NCI-H187 treated with DMSO at 0.1 percent for 48 hours (cell line): ENCODE data around the gene PNRC2.
"Not testable (repeated sequence)": the region's sequence is repeated elsewhere in the genome, so short reads cannot be mapped to it uniquely, and the experiment has no call there.

Experiments used
- DNase-seq: peaks from one replicate; lab custom pipeline; 2025; lab: John Stamatoyannopoulos, UW

PNRC2 gene

DNA sequence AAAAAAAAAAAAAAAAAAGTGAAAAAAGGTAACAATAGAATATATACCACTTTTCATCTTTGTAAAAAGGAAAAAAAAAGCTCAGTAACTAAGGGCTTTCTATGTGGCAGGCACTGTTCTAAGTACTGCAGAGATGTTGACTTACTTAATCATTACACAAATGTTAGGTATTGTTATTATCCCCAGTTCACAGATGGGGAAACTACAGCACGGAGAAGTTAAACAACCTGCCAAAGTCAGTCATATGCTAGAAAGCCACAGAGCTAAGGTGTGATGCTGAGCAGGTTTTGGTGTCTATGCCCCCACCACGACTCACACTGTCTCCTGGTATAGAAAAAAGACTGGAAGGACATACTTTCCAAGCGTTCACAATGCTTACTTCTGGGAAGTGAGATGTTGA, 6.6 kb upstream of the PNRC2 start:
- DNase-seq, result no peak

DNA sequence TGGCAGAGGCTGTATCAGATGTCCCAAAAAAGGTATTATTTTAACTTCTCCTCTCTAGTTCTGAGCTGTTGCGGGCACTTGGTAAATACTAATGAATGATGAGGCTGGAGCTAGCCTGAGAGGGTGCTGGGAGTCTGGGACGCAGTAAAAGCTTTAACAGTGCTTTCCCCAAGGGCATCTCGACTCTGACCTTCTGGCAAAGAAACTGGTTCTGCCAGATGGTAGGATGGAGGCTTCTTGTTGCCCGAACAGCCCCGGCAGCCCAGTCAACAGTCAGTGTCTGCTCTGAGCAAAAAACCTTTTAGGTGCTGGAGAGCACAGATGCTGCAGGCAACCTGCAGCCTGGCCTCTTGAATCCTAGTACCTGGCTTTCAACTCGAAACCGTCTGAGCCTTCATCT, 2.5 kb upstream of the PNRC2 start:
- DNase-seq, result no peak

DNA sequence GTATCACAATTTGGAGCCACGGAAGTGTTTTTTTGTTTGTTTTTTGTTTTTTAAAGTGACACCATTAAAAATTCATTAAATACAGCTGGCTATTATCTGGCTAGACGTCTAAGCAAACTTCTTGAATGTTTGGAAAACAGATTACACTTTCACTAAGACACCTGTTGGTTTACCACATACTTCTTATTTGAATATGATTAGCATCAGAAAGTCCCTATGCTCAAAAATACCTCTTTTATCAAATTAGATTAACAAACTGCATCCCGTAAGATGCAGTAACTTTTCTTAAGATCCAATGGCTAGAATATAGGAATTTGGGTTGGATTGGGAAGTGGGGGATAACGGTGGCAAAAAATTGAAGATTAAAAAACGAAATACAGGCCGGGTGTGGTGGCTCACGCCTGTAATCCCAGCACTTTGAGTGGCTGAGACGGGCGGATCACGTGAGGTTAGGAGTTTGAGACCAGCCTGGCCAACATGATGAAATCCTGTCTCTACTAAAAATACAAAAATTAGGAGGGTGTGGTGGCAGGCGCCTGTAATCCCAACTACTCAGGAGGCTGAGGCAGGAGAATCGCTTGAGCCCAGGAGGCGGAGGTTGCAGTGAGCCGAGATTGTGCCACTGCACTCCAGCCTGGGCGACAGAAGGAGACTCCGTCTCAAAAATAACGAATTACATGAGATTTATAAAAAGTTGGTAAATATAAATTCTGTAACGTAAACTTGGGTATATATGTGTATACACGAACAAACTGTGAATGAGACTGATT, 1.4 kb upstream of the PNRC2 start:
- not testable (repeated sequence) for DNase-seq

DNA sequence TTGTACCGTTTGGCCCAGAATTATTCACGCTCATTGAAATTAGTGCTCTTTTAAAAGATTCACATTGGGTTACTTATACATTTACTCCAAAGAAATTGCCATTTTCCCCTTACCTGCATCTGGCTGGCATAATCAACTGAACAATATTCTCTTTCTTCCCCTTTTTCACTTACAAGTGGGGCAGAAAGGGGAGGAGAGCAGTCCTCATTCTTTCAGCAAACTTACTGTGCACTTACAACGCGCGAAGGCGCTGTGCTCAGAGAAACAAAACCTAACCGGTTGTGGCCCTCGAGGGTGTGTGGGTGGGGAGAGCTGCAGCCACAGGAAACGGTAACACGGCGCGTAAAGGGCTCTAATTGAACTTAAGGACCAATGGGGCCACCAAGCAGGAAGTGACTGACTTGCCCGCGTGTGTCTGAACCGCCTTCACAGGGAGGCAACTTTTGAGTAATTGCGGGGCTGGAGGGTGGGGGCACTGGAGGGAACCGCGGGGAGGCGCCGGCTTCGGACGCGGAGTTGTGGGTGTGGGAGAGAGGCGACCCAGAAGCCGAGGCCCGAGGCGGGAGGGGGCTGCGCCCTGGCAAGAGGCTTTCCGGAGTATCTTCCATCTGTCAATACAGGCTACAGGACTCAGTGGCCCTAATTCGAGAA, 693 bp upstream of the PNRC2 start:
- DNase-seq, result peak; percentile 82

DNA sequence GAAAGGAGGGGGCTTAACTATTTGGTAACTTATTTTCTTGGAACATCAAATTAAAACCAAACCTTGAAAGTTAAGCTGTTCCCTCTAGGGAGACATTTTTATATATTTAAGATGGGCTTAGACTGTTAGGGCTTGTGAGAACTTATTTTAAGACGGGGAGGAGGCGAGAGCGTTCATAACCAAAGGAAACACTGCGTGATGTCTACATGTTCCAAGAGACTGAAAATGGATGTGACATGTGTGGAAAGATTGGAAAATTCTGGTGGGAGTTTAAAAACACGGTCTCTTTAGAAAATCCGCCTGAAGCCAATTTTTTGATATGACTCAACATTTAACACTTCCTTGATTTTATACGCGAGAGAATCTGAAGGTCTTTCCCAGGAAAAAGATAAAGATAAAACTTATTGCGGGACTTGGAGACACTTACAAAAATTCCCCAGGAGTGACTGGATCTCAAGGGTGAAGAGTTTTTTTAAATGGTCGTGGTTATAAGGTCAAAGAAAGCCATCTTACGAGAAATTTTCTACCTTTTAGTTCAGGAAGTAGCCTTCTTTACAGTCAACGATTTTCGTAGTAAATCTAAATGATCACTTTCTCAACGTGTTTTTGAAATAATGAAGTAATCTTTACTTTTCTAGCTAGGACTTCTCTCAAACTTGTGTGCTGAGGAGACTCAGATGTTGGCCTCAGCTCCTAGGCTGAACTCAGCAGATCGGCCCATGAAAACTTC, 828 bp downstream of the PNRC2 start:
- DNase-seq, result no peak

DNA sequence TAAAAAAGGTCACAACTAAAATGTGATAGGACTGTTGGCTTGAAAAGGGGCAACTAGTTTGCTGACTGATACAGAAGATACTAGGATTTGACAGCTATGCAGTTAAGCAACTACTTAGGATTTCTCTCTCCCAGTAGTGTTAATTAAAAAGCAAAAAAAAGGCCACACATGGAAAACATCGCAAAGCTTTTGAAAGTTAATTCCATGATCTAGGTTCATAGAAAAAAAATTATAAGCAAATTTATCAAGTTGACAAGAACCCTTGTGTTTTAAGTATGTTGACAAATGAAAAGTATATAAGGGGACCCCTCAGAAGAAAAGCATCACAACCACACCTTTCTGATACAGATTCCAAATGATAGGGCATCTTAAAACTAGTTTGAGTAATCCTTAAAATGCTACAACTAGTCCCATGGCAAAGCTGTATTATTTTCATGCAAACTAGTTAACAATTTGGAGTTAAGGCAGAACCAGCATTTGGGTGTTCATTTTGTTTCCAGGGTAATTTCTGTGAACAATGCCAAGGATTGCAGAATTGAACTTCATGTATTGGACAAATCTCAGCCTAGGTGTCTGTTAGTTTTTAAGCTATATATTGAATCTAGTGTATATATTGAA, 4.1 kb downstream of the PNRC2 start:
- no peak for DNase-seq

DNA sequence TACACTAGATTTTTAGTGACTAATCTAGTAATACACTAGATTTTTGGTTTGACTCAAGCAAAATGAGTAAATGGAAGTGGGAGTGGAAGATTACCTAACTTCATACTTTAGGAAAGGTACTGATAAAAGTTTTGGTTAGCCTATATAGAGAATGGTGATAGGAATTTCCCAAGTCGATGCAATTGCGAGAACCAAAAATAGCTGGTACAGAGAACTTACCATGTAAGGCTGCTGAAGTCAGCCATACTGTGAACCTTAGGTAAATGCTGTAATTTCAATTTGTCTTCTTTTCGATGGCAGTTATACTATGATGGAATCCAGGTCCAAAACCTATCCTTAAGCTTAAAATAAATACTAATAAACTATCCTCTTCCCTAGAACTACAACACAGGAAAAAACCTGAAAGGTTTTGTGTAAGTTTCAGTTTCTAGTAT, 4.6 kb downstream of the PNRC2 start:
- DNase-seq, result no peak

DNA sequence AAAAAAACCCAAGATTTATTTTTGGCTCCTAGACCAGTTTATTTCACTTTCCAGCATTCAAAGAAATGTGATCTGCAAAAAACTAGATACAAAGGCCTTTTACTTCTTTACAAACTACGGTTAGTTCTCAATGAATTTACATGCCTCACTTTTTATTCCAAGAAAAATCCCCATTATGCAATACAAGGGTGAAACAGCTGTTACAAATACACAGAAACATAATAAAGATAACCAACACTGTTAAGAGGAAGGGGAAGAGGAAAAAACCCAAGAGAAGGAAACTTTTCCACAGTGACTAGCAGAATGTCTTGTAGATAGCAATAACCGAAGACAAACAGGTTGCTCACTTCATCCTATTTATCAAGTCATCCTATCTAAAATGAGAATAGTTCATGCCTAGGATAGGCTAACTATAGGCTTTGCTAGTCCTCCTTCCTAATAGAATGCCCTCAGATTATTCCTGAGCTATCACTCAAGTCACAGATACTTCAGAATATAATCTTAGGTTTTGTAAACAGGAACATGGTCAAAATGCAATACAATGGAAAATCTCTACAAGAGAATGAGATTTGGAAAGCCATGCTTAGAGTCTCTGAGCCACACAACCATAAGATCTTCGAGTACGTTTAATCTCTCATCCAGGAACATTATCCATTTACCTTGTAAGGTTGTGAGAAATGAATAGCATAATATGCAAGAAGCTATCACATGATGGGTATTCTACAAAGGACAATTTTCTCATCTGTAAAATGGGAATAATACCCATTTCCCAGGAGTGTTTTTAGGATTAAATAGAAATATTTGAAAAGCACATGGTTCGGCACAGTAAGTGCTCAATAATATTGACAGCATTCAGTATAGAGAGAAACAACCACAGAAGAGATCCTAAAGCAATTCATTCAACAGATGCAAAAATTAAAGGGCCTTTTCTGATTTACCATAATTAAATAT, 5.4 kb downstream of the PNRC2 start:
- DNase-seq, result no peak

DNA sequence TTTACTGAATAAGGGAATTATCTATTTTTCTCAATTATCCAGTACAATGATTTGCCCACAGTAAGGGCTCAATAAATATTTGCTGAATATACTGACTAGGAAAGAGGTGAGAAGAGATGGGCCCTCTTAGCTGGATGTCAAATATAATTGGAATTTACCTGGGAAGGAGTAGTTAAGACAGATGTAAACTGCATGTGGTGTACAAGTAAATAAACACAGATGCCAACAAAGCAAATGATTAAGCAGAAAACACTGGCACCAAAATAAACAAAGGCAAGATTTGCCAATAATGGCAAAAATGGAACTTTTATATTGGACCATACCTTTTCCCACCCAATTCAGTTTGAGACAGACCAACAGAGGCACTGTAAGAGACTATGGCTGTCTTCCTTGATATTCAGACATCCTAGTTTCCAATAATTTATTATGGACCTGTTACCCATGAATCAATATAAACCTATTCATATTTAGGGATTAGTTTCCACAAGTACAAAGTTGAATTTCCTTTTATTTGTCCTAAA, 7.4 kb downstream of the PNRC2 start:
- no peak for DNase-seq

DNA sequence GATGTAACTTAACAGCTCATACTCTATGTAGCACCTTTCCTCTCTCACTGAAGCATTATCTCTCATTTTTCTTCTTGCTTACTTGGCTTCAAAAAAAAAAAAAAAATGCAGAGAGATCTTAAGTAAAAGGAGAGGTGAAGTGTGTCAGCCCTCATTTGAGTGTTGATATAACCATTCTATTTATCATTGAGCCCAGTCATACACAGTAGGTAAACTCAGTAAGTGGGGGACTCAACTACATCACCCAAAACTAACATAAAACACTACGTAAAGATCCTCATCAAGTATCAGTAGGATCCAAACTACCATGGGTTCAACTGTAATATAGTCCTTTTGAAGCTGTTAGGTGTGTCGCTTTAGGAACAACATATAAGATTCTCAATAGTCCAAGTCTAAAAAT, 8.2 kb downstream of the PNRC2 start:
- no peak for DNase-seq

DNA sequence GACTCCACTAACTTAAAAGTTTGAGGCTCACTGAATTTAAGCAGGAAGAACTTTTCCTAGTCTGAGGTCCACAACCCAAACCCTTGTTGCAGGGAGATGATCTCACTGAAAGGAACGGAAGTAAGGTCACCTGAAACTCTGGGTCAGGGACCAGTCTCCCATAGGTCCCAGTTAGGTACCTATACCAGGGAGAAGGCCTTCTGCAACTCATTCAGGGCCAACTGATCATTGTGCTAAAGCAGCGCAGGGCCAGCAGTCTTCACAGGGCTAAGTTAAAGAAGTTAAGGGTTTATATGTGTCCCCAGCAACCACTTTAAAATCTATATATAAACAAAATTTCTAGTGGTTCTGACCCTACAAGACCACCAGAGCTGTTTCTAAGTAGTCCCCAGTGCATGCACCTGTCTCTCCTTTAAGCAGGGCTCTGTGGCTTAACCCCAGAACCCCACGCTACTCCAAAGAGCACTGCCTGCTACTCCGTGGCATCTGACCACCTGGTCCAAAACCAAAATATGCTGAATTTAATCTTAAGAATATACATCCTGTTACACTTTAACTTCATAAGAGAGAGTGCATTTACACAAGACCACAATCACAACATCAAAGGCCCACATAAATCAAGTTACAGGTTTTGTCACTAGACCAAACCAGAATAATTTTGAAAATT, 17.7 kb downstream of the PNRC2 start:
- DNase-seq, result no peak

DNA sequence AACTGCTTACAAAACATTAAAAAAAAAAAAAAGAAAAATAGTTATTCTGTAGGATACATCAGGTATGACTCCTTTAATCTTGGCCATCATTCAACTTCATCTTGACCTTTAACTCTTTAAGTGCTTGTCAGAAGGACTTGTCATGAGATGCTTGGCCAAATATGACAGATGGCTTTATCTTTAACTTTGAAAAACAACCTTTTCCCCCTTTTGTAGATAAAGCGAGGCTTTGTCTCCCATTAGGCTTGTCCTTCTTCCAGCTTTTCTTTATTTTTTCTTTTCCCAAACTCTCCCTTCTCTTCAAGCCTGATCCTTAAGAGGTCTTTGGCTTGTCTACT, 18.2 kb downstream of the PNRC2 start:
- no peak for DNase-seq

DNA sequence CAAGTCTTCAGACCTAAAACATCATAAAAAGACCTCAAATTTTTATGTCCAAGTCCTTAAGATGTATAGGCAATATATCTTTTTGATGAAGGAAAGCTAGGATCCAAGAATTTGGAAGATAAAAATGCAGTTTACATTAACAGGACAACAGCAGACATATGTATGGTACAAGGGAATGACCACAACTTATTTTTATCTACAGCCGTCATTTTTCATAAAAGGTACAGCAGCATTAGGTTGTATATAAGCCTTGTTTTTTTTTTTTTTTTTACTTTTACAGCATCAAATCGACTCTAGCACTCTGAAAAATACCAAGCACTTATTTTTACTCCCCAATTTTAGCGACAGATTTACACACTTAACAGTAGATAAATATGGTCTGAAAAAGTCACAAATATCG, 19.2 kb downstream of the PNRC2 start:
- no peak for DNase-seq

DNA sequence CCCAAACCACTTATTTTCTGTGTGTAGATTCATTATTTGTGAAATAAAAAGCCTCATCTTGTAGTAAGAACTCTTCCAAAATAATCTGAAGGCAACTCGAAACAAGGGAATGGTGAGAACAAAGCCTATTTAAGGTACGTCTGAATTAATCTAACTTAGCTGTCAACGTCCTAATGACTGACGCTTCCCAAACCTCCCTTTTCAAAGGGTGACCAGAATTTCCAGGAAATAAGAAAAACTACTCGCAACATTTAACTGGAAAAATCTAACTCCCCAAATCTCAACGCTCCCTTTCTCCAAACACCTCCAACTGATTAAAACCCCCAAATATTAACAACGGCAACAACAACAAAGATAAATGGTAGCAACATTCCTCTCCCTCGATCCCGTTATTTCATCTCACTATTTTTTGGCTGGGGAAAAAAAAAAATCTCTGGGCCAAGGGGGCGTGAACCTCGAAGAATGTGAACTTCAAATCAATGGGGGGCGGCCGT, 19.8 kb downstream of the PNRC2 start:
- DNase-seq, result no peak

DNA sequence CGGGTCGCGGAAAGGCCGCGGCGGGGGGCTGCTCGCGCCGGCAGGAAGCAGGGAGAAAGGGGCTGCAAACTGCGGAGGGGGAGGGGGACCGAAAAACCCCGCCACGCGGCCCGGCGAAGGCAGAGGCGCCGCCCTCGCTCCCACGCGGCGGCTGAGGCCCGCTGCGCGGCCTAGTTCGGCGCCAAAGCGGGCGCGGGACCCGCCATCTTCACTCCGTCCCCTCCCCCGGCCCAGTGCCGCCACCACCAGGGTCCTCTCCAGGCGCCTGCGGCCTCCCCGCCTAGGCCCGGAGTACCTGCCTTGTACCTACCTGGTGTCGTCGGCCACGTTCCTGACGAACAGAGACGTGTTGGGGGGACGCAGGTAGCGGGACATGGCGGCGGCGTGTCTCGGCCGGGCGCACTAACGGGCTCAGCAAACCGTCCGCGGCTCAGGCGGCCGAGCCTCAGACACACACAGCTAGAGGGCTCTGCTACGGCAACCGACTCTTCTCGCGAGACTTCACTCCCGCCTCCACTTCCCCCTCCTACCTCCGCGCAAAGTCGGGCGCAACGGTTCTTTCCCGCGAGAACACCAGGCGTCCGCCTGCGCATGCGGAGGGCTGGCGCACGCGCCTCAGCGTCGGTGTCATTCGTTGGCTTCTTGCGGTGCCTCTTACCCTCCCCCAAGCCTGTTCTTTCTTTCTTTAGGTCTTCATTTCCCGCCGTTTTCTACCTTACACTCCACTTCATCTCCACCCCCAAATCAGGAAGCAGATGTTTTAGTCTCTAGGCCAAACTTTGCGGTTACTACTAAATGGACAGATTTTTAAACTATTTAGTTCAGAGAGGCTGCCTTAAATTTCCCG, 20.5 kb downstream of the PNRC2 start, which contains the start of gene SRSF10:
SRSF10 (minus strand) TSS at position 447 of the 847 bp plus-strand sequence; CDS start at position 375, 72 bp downstream.
- DNase-seq, result peak; percentile 95

DNA sequence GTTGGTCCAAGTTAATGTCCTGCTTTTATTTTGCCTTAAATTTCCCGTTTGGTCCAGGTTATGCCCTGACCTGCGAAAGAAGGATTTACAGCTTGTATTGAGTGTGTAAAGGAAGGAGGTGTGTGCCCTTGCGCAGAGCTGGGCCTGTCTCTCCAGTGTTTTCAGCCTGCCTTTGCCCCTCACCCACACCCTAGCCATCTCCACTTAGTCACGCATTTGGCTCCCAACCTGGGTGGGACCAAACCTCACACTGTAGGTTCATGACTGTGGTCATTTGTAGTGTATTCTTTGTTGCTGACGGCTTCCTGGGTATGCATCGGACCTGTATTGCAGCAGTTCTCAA, 21.1 kb downstream of the PNRC2 start:
- DNase-seq, result peak; percentile 61

DNA sequence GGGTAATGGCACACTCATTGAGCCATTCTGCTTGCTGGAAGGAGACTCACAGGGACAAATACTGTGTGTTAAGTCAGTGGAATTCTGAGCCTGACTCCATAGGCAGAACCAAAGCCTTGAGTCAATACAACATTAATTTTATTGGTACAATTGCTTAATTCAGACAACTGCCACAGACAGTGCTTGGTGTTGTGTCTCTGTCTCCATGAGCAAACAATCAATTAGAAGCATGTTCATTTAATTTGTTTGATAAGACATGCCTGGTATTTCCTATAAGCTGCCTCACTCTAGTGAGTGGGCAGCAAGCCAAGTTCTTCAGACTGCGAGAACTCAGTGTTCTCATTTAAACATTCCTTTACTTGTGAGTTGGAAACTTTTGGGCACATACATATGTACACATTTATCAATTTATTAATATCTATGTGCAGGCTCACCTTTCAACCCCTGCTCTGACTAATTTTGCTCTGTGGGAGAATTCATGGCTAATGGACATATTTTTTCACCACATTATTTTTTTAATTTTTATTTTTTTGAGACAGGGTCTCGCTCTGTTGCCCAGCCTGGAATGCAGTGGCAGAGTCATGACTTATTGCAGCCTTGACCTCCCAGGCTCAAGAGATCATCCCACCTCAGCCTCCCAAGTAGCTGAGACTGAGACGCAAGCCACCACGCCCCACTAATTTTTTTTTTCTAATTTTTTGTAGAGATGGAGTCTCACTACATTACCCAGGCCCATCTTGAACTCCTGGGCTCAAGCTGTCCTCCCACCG, 25.0 kb downstream of the PNRC2 start:
- DNase-seq, result no peak

DNA sequence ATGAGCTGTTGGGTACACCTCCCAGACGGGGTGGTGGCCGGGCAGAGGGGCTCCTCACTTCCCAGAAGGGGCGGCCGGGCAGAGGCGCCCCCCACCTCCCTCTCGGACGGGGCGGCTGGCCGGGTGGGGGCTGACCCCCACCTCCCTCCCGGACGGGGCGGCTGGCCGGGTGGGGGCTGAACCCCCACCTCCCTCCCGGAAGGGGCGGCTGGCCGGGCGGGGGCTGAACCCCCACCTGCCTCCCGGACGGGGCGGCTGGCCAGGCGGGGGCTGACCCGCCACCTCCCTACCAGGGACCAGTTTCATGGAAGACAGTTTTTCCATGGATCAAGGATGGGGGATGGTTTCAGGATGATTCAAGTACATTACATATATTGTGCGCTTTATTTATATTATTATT, 27.4 kb downstream of the PNRC2 start:
- DNase-seq, result not testable (repeated sequence)

DNA sequence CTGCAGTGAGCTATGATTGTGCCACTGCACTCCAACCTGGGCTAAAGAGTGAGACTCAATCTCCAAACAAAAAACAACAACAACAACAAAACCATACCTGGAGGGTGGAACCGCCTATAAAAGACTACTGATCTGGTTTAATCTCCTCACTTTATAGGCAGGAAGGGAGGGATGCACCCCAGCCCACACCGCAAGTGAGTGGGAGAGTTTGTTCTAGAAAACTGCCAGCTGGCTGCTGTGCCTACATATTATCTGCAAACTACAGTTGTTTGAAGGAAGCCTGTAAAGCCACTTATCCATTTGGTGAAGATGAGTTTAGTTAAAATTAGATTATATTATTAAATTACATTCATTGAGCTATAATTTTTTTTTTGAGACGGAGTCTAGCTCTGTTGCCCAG, 29.6 kb downstream of the PNRC2 start:
- DNase-seq, result no peak
